Activated CD4-positive, alpha-beta T cell treated with anti-CD3 and anti-CD28 coated beads for 36 hours (primary cell): ENCODE measurements around the gene ARPC2. TPM values are rescaled to one million over a fixed set of nuclear protein-coding genes. Genes with fewer than 3 reads are reported as not detected.

ENCODE experiments used
- ATAC-seq: fragments of 200-7000 bp; cut with Tn5 transposase; one replicate; pipeline ENCODE4 v1.10.0; 2021; ENCODE audit warnings: mild to moderate bottlenecking, moderate library complexity
- CTCF ChIA-PET: fragments of 350-600 bp; sonication (Branson Sonifier 250); formaldehyde crosslinking; loops from one replicate; lab custom pipeline; 2021; ENCODE audit warnings: antibody characterized with exemption; lab: Charles Lee
- POLR2A ChIA-PET: fragments of 350-600 bp; sonication (Branson Sonifier 250); formaldehyde crosslinking; loops from one replicate; lab custom pipeline; 2021; ENCODE audit warnings: antibody characterized with exemption, inconsistent platforms; lab: Charles Lee
- DNase-seq: peaks from one replicate; pipeline ENCODE4 v3.0.0-alpha.2; 2020
- H3K27ac Mint-ChIP-seq: one replicate; pipeline ENCODE4 v1.8.0; 2021; ENCODE audit warnings: mixed read lengths
- H3K27me3 Mint-ChIP-seq: one replicate; pipeline ENCODE4 v1.8.0; 2021; ENCODE audit warnings: mixed read lengths
- H3K36me3 Mint-ChIP-seq: one replicate; pipeline ENCODE4 v1.8.0; 2021; ENCODE audit warnings: low read depth, mixed read lengths
- H3K4me1 Mint-ChIP-seq: one replicate; pipeline ENCODE4 v1.8.0; 2021; ENCODE audit warnings: mixed read lengths
- H3K4me3 Mint-ChIP-seq: one replicate; pipeline ENCODE4 v1.8.0; 2021; ENCODE audit warnings: mild to moderate bottlenecking, moderate library complexity, mixed read lengths
- H3K9me3 Mint-ChIP-seq: one replicate; pipeline ENCODE4 v1.8.0; 2021; ENCODE audit warnings: low read depth, mixed read lengths
- intact Hi-C, 2 experiments: fragments of 100-400 bp; cut with DNase I in 1 of 2; cut with micrococcal nuclease in 1 of 2; formaldehyde crosslinking; loops; one replicate each; pipeline versions ENCODE4 v1.14.2 to v1.15.1; 2022 to 2024; cut with DNase I, micrococcal nuclease
- total RNA-seq, 2 experiments: library from RNA; stranded (reverse); gene quantifications; one replicate each; pipeline ENCODE4 v1.2.3, GENCODE V29; 2021

Gene ARPC2
- total RNA-seq, 2 experiments from 2014 or later = 563 to 632 TPM

DNA sequence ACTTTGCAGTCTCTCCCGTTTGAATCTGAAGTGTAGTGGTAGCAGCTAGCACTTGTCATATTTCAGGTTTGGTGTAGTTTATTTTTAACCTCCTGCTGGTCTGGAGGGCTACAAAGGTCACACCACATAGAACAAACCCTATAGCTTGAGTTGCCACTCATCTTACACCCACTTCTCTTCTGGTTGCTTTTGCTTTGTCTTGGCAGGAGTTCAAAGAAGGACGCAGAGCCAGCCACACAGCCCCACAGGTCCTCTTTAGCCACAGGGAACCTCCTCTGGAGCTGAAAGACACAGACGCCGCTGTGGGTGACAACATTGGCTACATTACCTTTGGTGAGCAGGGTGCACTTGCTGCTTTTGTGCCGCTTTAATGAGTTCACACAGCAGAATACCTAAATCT is 28.2 kb downstream of the ARPC2 start:
- no peaks in the 10 kb centered on the region for H3K27me3 Mint-ChIP-seq
- peaks cover 79% of the 10 kb centered on the region for H3K36me3 Mint-ChIP-seq
- intact Hi-C loops = no loop called here
- DNase-seq (no peak), ATAC-seq (peak; percentile 23)
- H3K4me3 Mint-ChIP-seq = no peak overlapping the region
- H3K4me1 Mint-ChIP-seq = peaks cover 4% of the 10 kb centered on the region
- peak overlapping the region; percentile 72 for H3K27ac Mint-ChIP-seq
- POLR2A ChIA-PET = interaction anchor here (1.6 kb wide), 1 partner anchor 10 kb away, joined by 4 read pairs; no protein-coding TSS in a partner anchor
- CTCF ChIA-PET = interaction anchor here (1.3 to 5.3 kb wide), 2 partner anchors 12 to 16 kb away, joined by 4 to 29 read pairs; no protein-coding TSS in a partner anchor
- no peaks in the 10 kb centered on the region for H3K9me3 Mint-ChIP-seq

DNA sequence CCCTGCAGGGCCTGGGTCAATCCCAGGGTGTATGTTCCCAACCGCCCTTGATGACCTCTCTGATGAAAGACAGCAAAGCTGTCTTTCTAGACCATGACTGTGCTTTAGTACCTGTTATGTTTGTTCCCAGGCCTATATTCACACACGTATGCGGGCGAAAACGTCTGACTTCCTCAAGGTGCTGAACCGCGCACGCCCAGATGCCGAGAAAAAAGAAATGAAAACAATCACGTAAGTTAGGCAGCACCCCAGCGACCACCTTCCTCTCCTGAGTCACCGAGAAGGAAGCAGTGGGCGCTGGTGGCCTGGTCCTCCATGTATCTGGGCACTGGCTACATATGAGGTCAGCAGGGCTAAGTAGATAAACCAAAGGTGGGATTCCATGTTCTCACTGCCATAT is 32.7 kb downstream of the ARPC2 start:
- intact Hi-C loops = loop anchor here in 1 of 2 experiments (2.0 kb wide), 1 partner anchor 15 kb away; no protein-coding TSS in a partner anchor
- DNase-seq = no peak
- H3K27me3 Mint-ChIP-seq = no peaks in the 10 kb centered on the region
- no peak for ATAC-seq
- CTCF ChIA-PET = interaction anchor here (0.7 kb wide), 1 partner anchor 10 kb away, joined by 5 read pairs; no protein-coding TSS in a partner anchor
- POLR2A ChIA-PET = no interaction called here
- peak overlapping the region; percentile 47 for H3K27ac Mint-ChIP-seq
- H3K4me3 Mint-ChIP-seq = no peak overlapping the region
- no peaks in the 10 kb centered on the region for H3K9me3 Mint-ChIP-seq
- H3K36me3 Mint-ChIP-seq = peaks cover 80% of the 10 kb centered on the region
- peaks cover 21% of the 10 kb centered on the region for H3K4me1 Mint-ChIP-seq

DNA sequence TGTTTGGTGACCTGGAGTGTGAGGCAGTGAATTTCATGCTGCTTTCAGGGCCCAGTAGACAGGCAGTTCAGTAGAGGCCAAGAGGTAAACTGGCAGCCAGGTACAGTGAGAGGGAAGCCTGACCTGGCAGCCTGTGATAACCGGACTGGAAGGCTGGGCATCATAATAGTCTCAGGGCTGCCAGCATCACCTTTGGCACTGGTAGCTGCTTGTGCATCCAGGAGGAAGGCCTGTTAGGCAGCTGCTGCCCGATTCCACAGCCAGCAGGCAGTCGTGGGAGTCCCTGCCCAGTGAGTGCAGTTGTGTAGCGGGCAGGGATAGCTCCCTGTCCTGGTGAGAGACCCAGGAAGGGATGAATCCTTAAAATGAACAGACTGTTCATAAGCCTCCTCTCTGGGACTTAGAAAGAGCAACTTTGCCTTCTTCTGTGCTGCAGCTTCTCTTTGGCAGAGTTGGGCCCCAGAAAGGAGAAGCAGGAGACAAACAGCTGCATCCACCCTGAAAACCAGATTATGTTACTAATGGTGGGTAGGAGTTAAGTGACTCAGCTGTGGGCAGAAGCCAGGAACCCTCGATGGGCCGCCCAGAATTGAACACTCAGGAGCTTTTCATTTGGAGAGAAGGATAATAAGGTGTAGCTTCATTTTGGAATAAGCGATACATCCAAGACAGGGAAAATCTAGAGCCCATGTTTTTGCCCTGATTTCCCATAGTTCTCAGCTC is 35.7 kb downstream of the ARPC2 start:
- ATAC-seq (no peak), DNase-seq (no peak)
- CTCF ChIA-PET = interaction anchor here (0.6 to 1.5 kb wide), 8 partner anchors 8 to 211 kb away, joined by 3 to 6 read pairs (median 3); partner anchors contain the start of gene GPBAR1
- no peaks in the 10 kb centered on the region for H3K9me3 Mint-ChIP-seq
- H3K36me3 Mint-ChIP-seq = peaks cover 75% of the 10 kb centered on the region
- H3K27ac Mint-ChIP-seq = peak overlapping the region; percentile 55
- POLR2A ChIA-PET = interaction anchor here (0.7 to 1.2 kb wide), 2 partner anchors 18 to 89 kb away, joined by 3 to 4 read pairs; partner anchors contain the start of genes AAMP and PNKD
- no peak overlapping the region for H3K4me3 Mint-ChIP-seq
- peaks cover 42% of the 10 kb centered on the region for H3K4me1 Mint-ChIP-seq
- intact Hi-C loops = no loop called here
- no peaks in the 10 kb centered on the region for H3K27me3 Mint-ChIP-seq

DNA sequence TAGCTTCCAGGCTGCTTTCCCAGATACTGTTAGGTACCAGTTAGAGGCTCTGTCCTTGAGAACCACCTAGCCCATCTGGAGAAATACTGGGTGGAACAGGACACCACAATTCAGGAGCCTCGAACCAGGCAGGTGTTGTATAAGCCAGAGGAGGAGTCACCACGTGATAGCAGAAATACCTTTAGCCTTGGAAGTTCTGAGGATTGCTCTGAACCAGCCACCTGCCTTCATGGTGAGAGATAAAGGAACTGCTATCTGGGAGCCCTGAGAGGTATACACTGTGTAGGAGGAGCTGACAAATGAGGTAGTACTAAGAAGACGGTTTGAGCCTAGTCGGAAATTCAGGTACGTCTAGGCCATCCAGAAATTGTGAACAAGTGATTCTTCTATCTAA is 36.2 kb downstream of the ARPC2 start:
- ATAC-seq (no peak), DNase-seq (no peak)
- H3K4me1 Mint-ChIP-seq = peaks cover 45% of the 10 kb centered on the region
- intact Hi-C loops = no loop called here
- POLR2A ChIA-PET = interaction anchor here (0.7 to 1.2 kb wide), 2 partner anchors 17 to 89 kb away, joined by 3 to 4 read pairs; partner anchors contain the start of genes AAMP and PNKD
- no peak overlapping the region for H3K4me3 Mint-ChIP-seq
- no peaks in the 10 kb centered on the region for H3K9me3 Mint-ChIP-seq
- no peaks in the 10 kb centered on the region for H3K27me3 Mint-ChIP-seq
- H3K27ac Mint-ChIP-seq = peak overlapping the region; percentile 55
- CTCF ChIA-PET = interaction anchor here (0.6 to 6.0 kb wide), 8 partner anchors 8 to 85 kb away, joined by 3 to 37 read pairs (median 3); partner anchors contain the start of genes CXCR1 and GPBAR1
- peaks cover 71% of the 10 kb centered on the region for H3K36me3 Mint-ChIP-seq

DNA sequence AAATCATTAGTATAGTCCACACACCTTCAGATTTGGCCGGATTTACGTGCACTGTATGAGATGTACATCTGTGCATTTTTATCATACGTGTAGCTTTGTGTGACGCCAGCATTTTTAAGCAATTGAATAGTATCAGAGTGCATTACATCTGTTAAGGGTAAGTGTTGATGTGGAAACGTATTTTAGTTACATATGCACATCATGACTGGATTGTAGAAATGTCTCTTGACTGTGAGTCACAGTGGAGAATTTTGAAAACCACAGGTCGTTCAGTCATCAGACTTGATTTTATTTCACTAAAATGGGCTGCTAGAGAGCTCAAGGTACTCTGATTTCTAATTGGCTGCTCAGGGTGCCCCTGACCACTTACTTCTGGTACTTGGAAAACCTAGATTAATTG is 38.5 kb downstream of the ARPC2 start:
- CTCF ChIA-PET = interaction anchor here (0.6 to 6.9 kb wide), 10 partner anchors 8 to 466 kb away, joined by 3 to 47 read pairs (median 4); partner anchors contain the start of genes AAMP, CXCR1 and PNKD
- H3K9me3 Mint-ChIP-seq = no peaks in the 10 kb centered on the region
- H3K4me1 Mint-ChIP-seq = peaks cover 45% of the 10 kb centered on the region
- intact Hi-C loops = loop anchor here in 1 of 2 experiments (5.0 kb wide), 1 partner anchor 88 kb away; the partner anchor contains the start of gene CXCR1
- POLR2A ChIA-PET = interaction anchor here (0.7 to 1.9 kb wide), 3 partner anchors 11 to 39 kb away, joined by 4 read pairs; partner anchors contain the start of genes AAMP, ARPC2 and PNKD
- no peak overlapping the region for H3K4me3 Mint-ChIP-seq
- ATAC-seq (peak; percentile 56), DNase-seq (peak; percentile 9)
- H3K27me3 Mint-ChIP-seq = no peaks in the 10 kb centered on the region
- H3K27ac Mint-ChIP-seq = peak overlapping the region; percentile 2
- peaks cover 52% of the 10 kb centered on the region for H3K36me3 Mint-ChIP-seq

DNA sequence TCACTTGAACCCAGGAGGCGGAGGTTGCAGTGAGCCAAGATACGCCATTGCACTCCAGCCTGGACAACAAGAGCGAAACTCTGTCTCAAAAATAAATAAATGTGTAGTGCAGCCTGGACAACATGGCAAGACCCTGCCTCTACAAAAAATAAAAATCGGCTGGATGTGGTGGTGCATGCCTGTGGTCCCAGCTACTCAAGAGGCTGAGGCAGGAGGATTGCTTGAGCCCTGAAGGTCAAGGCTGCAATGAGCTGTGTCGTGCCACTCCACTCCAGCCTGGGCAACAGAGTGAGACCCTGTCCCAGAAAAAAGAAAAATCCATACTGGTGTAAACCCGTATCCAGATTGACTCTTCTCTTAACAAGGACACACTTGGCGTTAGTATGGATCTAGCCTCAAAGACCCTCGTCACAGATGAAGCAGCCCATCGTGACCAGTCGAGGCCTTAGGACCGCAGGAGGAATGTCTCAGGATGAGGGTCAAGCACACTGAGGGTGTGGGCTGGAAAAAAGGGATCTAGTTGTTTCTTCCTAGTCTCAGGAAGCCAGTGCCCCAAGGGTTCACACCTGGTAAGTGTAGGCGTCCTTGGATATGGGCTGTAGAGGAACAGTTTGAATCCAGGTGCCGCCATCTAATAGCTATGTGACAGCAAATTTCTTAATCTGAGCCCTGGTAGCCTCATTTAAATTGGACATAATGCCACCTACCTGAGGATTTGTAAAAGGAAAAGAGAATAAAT is 39.8 kb downstream of the ARPC2 start:
- DNase-seq = no peak
- POLR2A ChIA-PET = interaction anchor here (0.7 to 1.3 kb wide), 2 partner anchors 14 to 30 kb away, joined by 3 to 5 read pairs; partner anchors contain the start of genes AAMP and PNKD

DNA sequence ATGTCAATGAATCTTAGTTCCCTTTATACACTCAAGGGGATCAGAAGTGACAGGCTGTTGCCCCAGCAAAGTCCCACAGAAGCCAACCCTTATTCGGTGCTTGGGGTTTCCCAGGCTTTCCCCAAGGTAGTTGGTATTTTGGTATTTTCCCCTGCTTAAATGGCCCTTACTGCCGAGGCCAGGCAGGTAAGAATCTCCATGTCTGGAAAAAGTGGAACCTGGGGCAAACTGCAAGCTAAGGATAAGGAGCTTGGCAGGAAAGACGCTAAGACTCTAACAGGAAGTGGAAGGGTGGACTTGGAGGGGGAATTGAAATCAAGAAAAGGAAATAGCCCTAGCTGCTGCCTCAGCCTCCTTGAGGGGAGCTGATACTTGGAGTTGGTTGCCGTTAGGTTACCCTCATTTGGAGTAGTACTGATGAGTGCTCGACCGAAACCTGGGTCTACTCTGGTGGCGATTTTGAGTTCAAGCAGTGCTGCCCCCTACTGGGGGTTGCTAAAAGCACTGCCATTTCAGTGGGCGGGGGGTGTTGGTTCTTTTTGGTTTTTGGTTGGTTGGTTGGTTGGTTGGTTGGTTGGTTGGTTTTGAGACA is 40.5 kb downstream of the ARPC2 start:
- peaks cover 38% of the 10 kb centered on the region for H3K4me1 Mint-ChIP-seq
- H3K9me3 Mint-ChIP-seq = no peaks in the 10 kb centered on the region
- ChIA-PET POLR2A (interaction anchor here (0.7 to 1.3 kb wide), 3 partner anchors 13 to 169 kb away, joined by 3 to 5 read pairs (median 3); partner anchors contain the start of genes AAMP and PNKD), CTCF (interaction anchor here (0.7 to 6.9 kb wide), 26 partner anchors 9 to 717 kb away, joined by 3 to 47 read pairs (median 5); partner anchors contain the start of genes AAMP, ARPC2, CXCR1 and PLCD4)
- intact Hi-C loops = loop anchor here (1.0 to 5.0 kb wide), 5 partner anchors 39 to 90 kb away; partner anchors contain the start of genes ARPC2 (in 1 of the 2) and CXCR1 (in 1 of the 2)
- H3K36me3 Mint-ChIP-seq = peaks cover 37% of the 10 kb centered on the region
- DNase-seq (peak; percentile 85), ATAC-seq (peak; percentile 75)
- H3K27me3 Mint-ChIP-seq = no peaks in the 10 kb centered on the region
- no peak overlapping the region for H3K4me3 Mint-ChIP-seq
- peak overlapping the region; percentile 81 for H3K27ac Mint-ChIP-seq

More for the DNA sequence above, 39.8 kb downstream of the ARPC2 start:
- Mint-ChIP-seq H3K27me3 (no peaks in the 10 kb centered on the region), H3K4me3 (no peak overlapping the region), H3K27ac (peak overlapping the region; percentile 81), H3K9me3 (no peaks in the 10 kb centered on the region), H3K36me3 (peaks cover 44% of the 10 kb centered on the region), H3K4me1 (peaks cover 43% of the 10 kb centered on the region)
- CTCF ChIA-PET = interaction anchor here (0.7 to 6.9 kb wide), 27 partner anchors 9 to 718 kb away, joined by 3 to 47 read pairs (median 5); partner anchors contain the start of genes AAMP, ARPC2, CXCR1 and PLCD4
- no peak for ATAC-seq
- intact Hi-C loops = loop anchor here (1.0 to 5.0 kb wide), 6 partner anchors 17 to 89 kb away; partner anchors contain the start of genes ARPC2 (in 1 of the 2) and CXCR1 (in 1 of the 2)

DNA sequence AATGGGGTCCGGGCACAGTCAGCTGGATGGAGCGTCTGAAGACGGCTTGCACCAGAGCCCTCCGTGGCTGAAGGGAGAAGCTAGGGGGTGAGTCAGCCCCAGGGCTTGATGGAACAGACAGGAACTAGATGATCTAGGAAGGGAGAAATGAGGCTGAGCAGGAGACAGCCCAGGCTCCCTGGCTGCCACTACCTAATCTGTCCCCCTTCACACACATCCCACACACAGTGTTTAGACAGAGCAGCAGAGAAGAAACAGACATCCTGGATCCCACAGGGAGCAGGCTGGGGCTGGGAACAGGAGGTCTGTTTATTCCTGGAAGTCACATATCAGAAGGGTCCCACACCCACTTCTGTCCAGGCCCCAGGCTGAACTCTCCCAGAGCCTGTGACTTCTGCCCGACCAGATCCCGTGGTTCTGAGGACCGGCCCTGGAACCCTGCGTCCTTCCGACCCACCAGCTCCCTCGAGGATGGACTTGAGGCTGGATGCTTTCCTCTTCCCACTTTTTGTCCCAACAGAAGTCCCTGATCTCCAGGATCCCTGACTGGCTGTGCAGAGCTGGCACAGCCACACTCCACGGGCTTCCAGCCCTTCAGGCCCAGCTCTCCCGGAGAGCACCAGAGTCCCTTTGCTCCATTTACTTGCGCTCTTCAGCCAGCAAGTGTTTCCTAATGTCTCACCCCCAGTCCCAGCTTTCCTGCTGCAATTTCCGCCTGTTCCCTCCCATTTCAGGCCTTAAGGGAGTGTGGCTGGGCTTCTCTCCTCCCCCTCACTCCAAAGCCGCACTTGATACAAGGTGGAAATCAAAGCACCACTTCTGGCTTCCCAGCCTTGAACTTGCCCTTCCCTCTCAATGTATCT is 42.3 kb downstream of the ARPC2 start:
- no peaks in the 10 kb centered on the region for H3K27me3 Mint-ChIP-seq
- DNase-seq (no peak), ATAC-seq (no peak)
- peak overlapping the region; percentile 21 for H3K27ac Mint-ChIP-seq
- ChIA-PET POLR2A (interaction anchor here (0.5 to 1.3 kb wide), 3 partner anchors 11 to 29 kb away, joined by 3 to 4 read pairs (median 3); partner anchors contain the start of genes AAMP and PNKD), CTCF (interaction anchor here (0.6 to 6.9 kb wide), 6 partner anchors 9 to 97 kb away, joined by 3 to 47 read pairs (median 21); partner anchors contain the start of genes AAMP, CATIP, CXCR1 and PNKD)
- no peak overlapping the region for H3K4me3 Mint-ChIP-seq
- intact Hi-C loops = loop anchor here in 1 of 2 experiments (5.0 kb wide), 1 partner anchor 92 kb away; the partner anchor contains the start of gene CXCR1
- H3K9me3 Mint-ChIP-seq = no peaks in the 10 kb centered on the region
- H3K36me3 Mint-ChIP-seq = peaks cover 24% of the 10 kb centered on the region
- peaks cover 26% of the 10 kb centered on the region for H3K4me1 Mint-ChIP-seq

DNA sequence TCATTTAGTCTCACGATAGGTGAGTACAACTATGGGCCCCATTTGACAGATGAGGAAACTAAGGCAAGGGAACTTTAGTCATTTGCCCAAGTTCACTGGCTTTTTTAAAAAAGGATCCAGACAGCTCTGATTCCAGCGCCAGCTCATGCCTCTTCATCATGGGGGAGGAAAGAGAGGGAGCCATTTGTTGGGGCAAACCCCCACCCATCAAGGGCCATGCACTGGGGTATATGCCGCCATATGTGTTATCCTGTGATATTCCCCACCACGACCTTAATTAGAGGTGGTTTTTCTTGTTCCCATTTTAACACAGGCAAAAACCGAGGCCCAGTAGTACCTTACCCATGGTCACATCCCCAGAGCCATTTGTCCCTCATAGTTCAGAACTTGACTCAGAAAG is 43.2 kb downstream of the ARPC2 start:
- DNase-seq (no peak), ATAC-seq (no peak)
- peaks cover 21% of the 10 kb centered on the region for H3K4me1 Mint-ChIP-seq
- no peaks in the 10 kb centered on the region for H3K9me3 Mint-ChIP-seq
- POLR2A ChIA-PET = interaction anchor here (1.3 kb wide), 1 partner anchor 10 kb away, joined by 4 read pairs; the partner anchor contains the start of genes AAMP and PNKD
- CTCF ChIA-PET = interaction anchor here (1.4 to 6.9 kb wide), 2 partner anchors 30 to 96 kb away, joined by 3 to 47 read pairs; partner anchors contain the start of gene CATIP
- peaks cover 21% of the 10 kb centered on the region for H3K36me3 Mint-ChIP-seq
- H3K27me3 Mint-ChIP-seq = no peaks in the 10 kb centered on the region
- no peak overlapping the region for H3K27ac Mint-ChIP-seq
- intact Hi-C loops = no loop called here
- no peak overlapping the region for H3K4me3 Mint-ChIP-seq
